CD8-positive, alpha-beta memory T cell (primary cell): Measurements from ENCODE around the gene EEA1. TPM values are rescaled to one million over a fixed set of nuclear protein-coding genes. Genes with fewer than 3 reads are reported as not detected.

Source experiments
- CTCF ChIA-PET: fragments of 350-600 bp; sonication (Branson Sonifier 250); formaldehyde crosslinking; loops from one replicate; lab custom pipeline; 2021; ENCODE audit warnings: antibody characterized with exemption; lab: Charles Lee
- POLR2A ChIA-PET: fragments of 350-600 bp; sonication (Branson Sonifier 250); formaldehyde crosslinking; loops from one replicate; lab custom pipeline; 2021; ENCODE audit warnings: antibody characterized with exemption; lab: Charles Lee
- DNase-seq, 5 donors: peaks; one replicate each; pipeline versions ENCODE4 v3.0.0 to v3.0.0-alpha.2; 2020 to 2022; ENCODE audit warnings: mixed read lengths in 1 of 5
- H3K27ac ChIP-seq: one replicate; pipeline ENCODE4 v1.7.0; 2013; ENCODE audit warnings: low read depth, mild to moderate bottlenecking, low read length, moderate library complexity
- H3K27me3 ChIP-seq: 2 replicates; pipeline ENCODE4 v1.7.0; 2013; ENCODE audit warnings: low read length, mild to moderate bottlenecking; ENCODE audit not compliant: insufficient read depth, poor library complexity, severe bottlenecking
- H3K36me3 ChIP-seq: 2 replicates; pipeline ENCODE4 v1.7.0; 2013; ENCODE audit warnings: mild to moderate bottlenecking, low read length, moderate library complexity; ENCODE audit not compliant: insufficient read depth
- H3K4me1 ChIP-seq: 2 replicates; pipeline ENCODE4 v1.7.0; 2013; ENCODE audit warnings: mild to moderate bottlenecking, low read length, moderate library complexity; ENCODE audit not compliant: insufficient read depth
- H3K4me3 ChIP-seq: 2 replicates; pipeline ENCODE4 v1.7.0; 2013; ENCODE audit warnings: mild to moderate bottlenecking, low read length
- H3K9me3 ChIP-seq: 2 replicates; pipeline ENCODE4 v1.7.0; 2013; ENCODE audit warnings: mild to moderate bottlenecking, low read length
- H3K27ac Mint-ChIP-seq, 8 donors: one replicate each; pipeline ENCODE4 v1.8.0; 2020 to 2021; ENCODE audit warnings: mixed read lengths in 8 of 8, mild to moderate bottlenecking in 6 of 8, inconsistent platforms in 3 of 8, moderate library complexity in 3 of 8
- H3K27me3 Mint-ChIP-seq, 2 donors: one replicate each; pipeline ENCODE4 v1.8.0; 2020 to 2021; ENCODE audit warnings: mixed read lengths in 2 of 2, mild to moderate bottlenecking in 1 of 2, moderate library complexity in 1 of 2
- H3K36me3 Mint-ChIP-seq, 3 donors: one replicate each; pipeline ENCODE4 v1.8.0; 2020 to 2021; ENCODE audit warnings: mixed read lengths in 3 of 3, inconsistent platforms in 1 of 3, mild to moderate bottlenecking in 1 of 3
- H3K4me1 Mint-ChIP-seq, 3 donors: one replicate each; pipeline ENCODE4 v1.8.0; 2020 to 2021; ENCODE audit warnings: mixed read lengths in 3 of 3, inconsistent platforms in 1 of 3, mild to moderate bottlenecking in 1 of 3
- H3K4me3 Mint-ChIP-seq, 7 donors: one replicate each; pipeline ENCODE4 v1.8.0; 2020 to 2021; ENCODE audit warnings: mixed read lengths in 7 of 7, mild to moderate bottlenecking in 6 of 7, moderate library complexity in 4 of 7, inconsistent platforms in 2 of 7
- H3K9me3 Mint-ChIP-seq, 5 donors: one replicate each; pipeline ENCODE4 v1.8.0; 2020 to 2022; ENCODE audit warnings: mixed read lengths in 5 of 5, mild to moderate bottlenecking in 3 of 5, moderate library complexity in 2 of 5, inconsistent platforms in 1 of 5
- polyA plus RNA-seq: library from polyadenylated mRNA; unstranded; fragments of 300-500 nt; fragmentation: Illumina TruSeq; gene quantifications from one replicate; pipeline ENCODE4 v1.2.3, GENCODE V29; 2021
- total RNA-seq, 2 experiments: library from RNA; stranded (reverse); gene quantifications; one replicate each; pipeline ENCODE4 v1.2.3, GENCODE V29; 2021

EEA1 gene
- total and polyA plus RNA-seq, 3 experiments from 2014 or later, result 9.3 to 23.6 (median 21.5) TPM

DNA sequence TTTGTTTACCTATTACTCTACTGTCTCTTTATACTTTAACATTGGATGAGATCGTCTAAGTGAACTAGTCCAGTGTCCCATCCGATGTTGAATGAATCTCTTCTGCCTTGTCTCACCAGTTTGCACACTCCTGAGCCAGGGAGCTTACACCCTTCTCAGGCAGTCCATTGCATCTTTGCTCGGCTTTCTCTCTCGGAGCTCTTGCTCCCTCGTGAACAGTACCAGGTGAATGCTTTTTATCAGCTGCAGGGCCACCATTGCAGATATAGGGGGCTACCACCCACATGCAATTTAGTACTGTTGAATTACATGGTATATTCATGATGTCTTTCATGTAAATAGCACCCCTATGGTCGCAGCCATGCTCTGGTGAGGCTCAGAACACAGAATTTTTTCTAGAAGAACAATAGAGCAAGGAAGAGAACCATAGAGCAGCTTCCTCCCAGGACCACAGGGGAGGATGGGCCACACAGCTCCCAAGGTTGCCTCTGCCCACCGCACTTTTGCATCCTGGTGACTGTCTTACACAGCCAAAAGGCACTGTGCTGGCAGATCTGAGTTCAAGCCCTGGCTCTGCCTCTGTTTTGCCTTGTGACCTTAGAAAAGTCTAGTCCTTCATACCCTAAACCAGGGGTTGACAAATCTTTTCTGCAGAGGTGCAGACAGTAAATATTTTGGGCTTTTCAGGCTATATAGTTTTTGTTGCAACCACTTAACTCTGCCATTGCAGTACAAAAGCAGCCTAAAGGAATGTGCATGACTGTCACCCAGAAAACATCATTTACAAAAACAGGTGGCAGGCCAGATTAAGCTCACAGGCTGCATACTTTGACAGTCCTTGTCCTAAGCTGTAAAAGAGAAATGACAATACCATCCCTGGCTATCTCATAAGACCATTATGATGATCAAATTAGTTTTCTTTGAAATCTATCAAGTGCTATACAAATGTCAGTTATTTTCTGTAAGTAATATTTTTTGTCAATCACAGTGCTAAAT is 190.9 kb downstream of the EEA1 start:
- no peaks in the 10 kb centered on the region for H3K27me3 ChIP-seq

GRCh38 chr12:92736605-92737004 is 192.5 kb downstream of the EEA1 start:
- no peaks in the 10 kb centered on the region for H3K36me3 Mint-ChIP-seq
- H3K27ac Mint-ChIP-seq, result no peak overlapping the region
- no peak overlapping the region for H3K4me3 ChIP-seq
- H3K27me3 Mint-ChIP-seq, result peaks cover 3 to 19% of the 10 kb centered on the region in 2 donors
- no peak overlapping the region for H3K4me3 Mint-ChIP-seq
- CTCF ChIA-PET, result no interaction called here
- no peaks in the 10 kb centered on the region for H3K9me3 Mint-ChIP-seq
- DNase-seq, result no peak
- H3K9me3 ChIP-seq, result no peaks in the 10 kb centered on the region
- no peak overlapping the region for H3K27ac ChIP-seq
- H3K27me3 ChIP-seq, result no peaks in the 10 kb centered on the region
- no peaks in the 10 kb centered on the region for H3K36me3 ChIP-seq
- POLR2A ChIA-PET, result no interaction called here
- no peaks in the 10 kb centered on the region for H3K4me1 Mint-ChIP-seq
- H3K4me1 ChIP-seq, result no peaks in the 10 kb centered on the region

More for the DNA sequence above, 190.9 kb downstream of the EEA1 start:
- Mint-ChIP-seq H3K4me3 (no peak overlapping the region), H3K4me1 (no peaks in the 10 kb centered on the region), H3K9me3 (no peaks in the 10 kb centered on the region), H3K27me3 (peaks cover 6 to 21% of the 10 kb centered on the region in 2 donors), H3K27ac (no peak overlapping the region), H3K36me3 (no peaks in the 10 kb centered on the region)
- POLR2A ChIA-PET, result no interaction called here
- no peaks in the 10 kb centered on the region for H3K36me3 ChIP-seq
- H3K4me3 ChIP-seq, result no peak overlapping the region
- H3K9me3 ChIP-seq, result no peaks in the 10 kb centered on the region
- no peak for DNase-seq
- H3K4me1 ChIP-seq, result no peaks in the 10 kb centered on the region
- no peak overlapping the region for H3K27ac ChIP-seq
- CTCF ChIA-PET, result no interaction called here

- Histone ChIP-seq H3K27ac (no peak overlapping the region), H3K4me1 (no peaks in the 10 kb centered on the region), H3K27me3 (no peaks in the 10 kb centered on the region), H3K9me3 (no peaks in the 10 kb centered on the region), H3K4me3 (no peak overlapping the region), H3K36me3 (no peaks in the 10 kb centered on the region)
- DNase-seq, result no peak
- H3K9me3 Mint-ChIP-seq, result no peaks in the 10 kb centered on the region
- no peaks in the 10 kb centered on the region for H3K36me3 Mint-ChIP-seq
- no peaks in the 10 kb centered on the region for H3K4me1 Mint-ChIP-seq
- POLR2A ChIA-PET, result no interaction called here
- CTCF ChIA-PET, result no interaction called here
- H3K27ac Mint-ChIP-seq, result no peak overlapping the region
- H3K27me3 Mint-ChIP-seq, result peaks cover 2 to 25% of the 10 kb centered on the region in 2 donors
- H3K4me3 Mint-ChIP-seq, result no peak overlapping the region
Measured at GRCh38 chr12:92735131-92735721, 193.9 kb downstream of the EEA1 start.

- Mint-ChIP-seq H3K9me3 (no peaks in the 10 kb centered on the region), H3K4me3 (no peak overlapping the region), H3K27ac (no peak overlapping the region), H3K4me1 (no peaks in the 10 kb centered on the region), H3K27me3 (peaks cover 2 to 32% of the 10 kb centered on the region in 2 donors), H3K36me3 (no peaks in the 10 kb centered on the region)
- Histone ChIP-seq H3K27ac (no peak overlapping the region), H3K36me3 (no peaks in the 10 kb centered on the region), H3K4me1 (no peaks in the 10 kb centered on the region), H3K27me3 (no peaks in the 10 kb centered on the region), H3K9me3 (no peaks in the 10 kb centered on the region), H3K4me3 (no peak overlapping the region)
- ChIA-PET CTCF (no interaction called here), POLR2A (no interaction called here)
- no peak for DNase-seq
Measured at GRCh38 chr12:92733661-92734060, 195.4 kb downstream of the EEA1 start.

DNA sequence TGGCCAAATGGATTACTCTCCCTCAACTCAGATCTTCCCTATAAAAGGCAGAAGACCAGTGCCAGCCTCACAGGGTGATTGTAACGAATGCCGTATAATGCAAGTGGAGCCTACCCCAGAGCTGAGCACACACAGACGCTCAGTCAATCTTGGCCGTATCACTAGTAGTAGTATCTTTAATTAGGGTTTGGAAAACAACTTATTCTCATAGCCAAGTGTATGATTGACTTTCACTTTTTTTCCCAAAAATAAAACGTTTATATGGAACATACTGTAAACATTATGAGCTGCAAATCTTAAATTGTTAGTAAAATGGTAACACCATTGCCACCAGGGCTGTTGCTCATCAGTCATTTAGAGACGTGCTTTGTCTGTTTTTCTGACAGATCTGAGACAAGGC is 195.9 kb downstream of the EEA1 start:
- H3K27ac ChIP-seq, result no peak overlapping the region
- DNase-seq, result no peak
- no peaks in the 10 kb centered on the region for H3K36me3 ChIP-seq
- H3K4me1 ChIP-seq, result no peaks in the 10 kb centered on the region
- no peak overlapping the region for H3K4me3 ChIP-seq
- Mint-ChIP-seq H3K27ac (no peak overlapping the region), H3K4me1 (no peaks in the 10 kb centered on the region), H3K36me3 (no peaks in the 10 kb centered on the region), H3K27me3 (peaks cover 2 to 32% of the 10 kb centered on the region in 2 donors), H3K4me3 (no peak overlapping the region), H3K9me3 (no peaks in the 10 kb centered on the region)
- ChIA-PET POLR2A (no interaction called here), CTCF (no interaction called here)
- no peaks in the 10 kb centered on the region for H3K27me3 ChIP-seq
- H3K9me3 ChIP-seq, result no peaks in the 10 kb centered on the region

- no peaks in the 10 kb centered on the region for H3K27me3 ChIP-seq
- H3K36me3 Mint-ChIP-seq, result no peaks in the 10 kb centered on the region
- no peaks in the 10 kb centered on the region for H3K4me1 Mint-ChIP-seq
- H3K4me1 ChIP-seq, result no peaks in the 10 kb centered on the region
- H3K36me3 ChIP-seq, result no peaks in the 10 kb centered on the region
- ChIA-PET POLR2A (no interaction called here), CTCF (no interaction called here)
- H3K27me3 Mint-ChIP-seq, result peaks cover 2 to 29% of the 10 kb centered on the region in 2 donors
- no peak overlapping the region for H3K27ac ChIP-seq
- no peaks in the 10 kb centered on the region for H3K9me3 ChIP-seq
- peak overlapping the region in 1 of 8 donors; percentile 43 for H3K27ac Mint-ChIP-seq
- no peaks in the 10 kb centered on the region for H3K9me3 Mint-ChIP-seq
- H3K4me3 Mint-ChIP-seq, result no peak overlapping the region
- no peak for DNase-seq
- H3K4me3 ChIP-seq, result no peak overlapping the region
Measured at GRCh38 chr12:92732716-92733115, 196.4 kb downstream of the EEA1 start.

- H3K4me1 Mint-ChIP-seq, result no peaks in the 10 kb centered on the region
- Histone ChIP-seq H3K4me1 (no peaks in the 10 kb centered on the region), H3K36me3 (no peaks in the 10 kb centered on the region), H3K4me3 (no peak overlapping the region), H3K27ac (no peak overlapping the region), H3K27me3 (no peaks in the 10 kb centered on the region), H3K9me3 (no peaks in the 10 kb centered on the region)
- no peaks in the 10 kb centered on the region for H3K36me3 Mint-ChIP-seq
- POLR2A ChIA-PET, result no interaction called here
- no peak overlapping the region for H3K27ac Mint-ChIP-seq
- no peak for DNase-seq
- peaks cover 2 to 28% of the 10 kb centered on the region in 2 donors for H3K27me3 Mint-ChIP-seq
- CTCF ChIA-PET, result no interaction called here
- no peak overlapping the region for H3K4me3 Mint-ChIP-seq
- H3K9me3 Mint-ChIP-seq, result no peaks in the 10 kb centered on the region
Measured at GRCh38 chr12:92732216-92732615, 196.9 kb downstream of the EEA1 start.

DNA sequence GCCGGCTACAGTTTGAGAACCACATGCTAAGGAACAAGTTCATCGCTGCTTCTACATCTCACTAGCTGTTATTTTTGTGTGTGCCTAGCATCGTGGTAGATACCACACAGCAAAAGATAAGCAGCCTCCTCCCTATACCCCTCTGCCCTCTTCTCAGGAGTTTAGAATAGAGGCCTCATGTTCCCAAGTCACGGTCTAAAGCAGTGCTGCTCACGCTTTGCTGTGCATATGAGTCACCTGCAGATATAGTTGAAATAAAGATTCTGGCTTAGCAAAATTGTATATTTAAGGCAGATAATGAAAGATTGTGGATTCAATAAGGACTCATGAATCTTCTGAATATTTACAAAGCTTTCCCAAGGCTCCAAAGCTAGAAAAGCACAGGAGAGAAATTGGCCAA is 198.3 kb downstream of the EEA1 start:
- no peaks in the 10 kb centered on the region for H3K4me1 Mint-ChIP-seq
- DNase-seq, result no peak
- no peak overlapping the region for H3K4me3 ChIP-seq
- no peaks in the 10 kb centered on the region for H3K36me3 ChIP-seq
- POLR2A ChIA-PET, result no interaction called here
- no peaks in the 10 kb centered on the region for H3K36me3 Mint-ChIP-seq
- no peaks in the 10 kb centered on the region for H3K4me1 ChIP-seq
- H3K27ac Mint-ChIP-seq, result no peak overlapping the region
- peaks cover 2 to 22% of the 10 kb centered on the region in 2 donors for H3K27me3 Mint-ChIP-seq
- CTCF ChIA-PET, result interaction anchor here (0.6 kb wide), 1 partner anchor 452 kb away, joined by 3 read pairs; no protein-coding TSS in a partner anchor
- H3K4me3 Mint-ChIP-seq, result no peak overlapping the region
- H3K27me3 ChIP-seq, result no peaks in the 10 kb centered on the region
- H3K9me3 ChIP-seq, result no peaks in the 10 kb centered on the region
- no peak overlapping the region for H3K27ac ChIP-seq
- no peaks in the 10 kb centered on the region for H3K9me3 Mint-ChIP-seq
